HL-60 (cell line): ENCODE measurements around the gene MEIOB.

ENCODE experiments used
- DNase-seq, 2 experiments: peaks; one replicate each; pipeline ENCODE4 v3.0.0-alpha.2; 2010 to 2020; ENCODE audit warnings: low read depth in 1 of 2, low spot score in 1 of 2
- H3K27ac ChIP-seq: fragments of 250-450 bp; sonication (Bioruptor Pico); replicated peaks from 2 replicates; pipeline ENCODE4 v1.5.1; 2020; ENCODE audit warnings: mild to moderate bottlenecking, moderate library complexity
- H3K27me3 ChIP-seq: fragments of 250-450 bp; sonication (Bioruptor Pico); 2 replicates; pipeline ENCODE4 v1.5.1; 2021; ENCODE audit warnings: mild to moderate bottlenecking, moderate library complexity; ENCODE audit not compliant: insufficient read depth, poor library complexity, severe bottlenecking
- H3K4me3 ChIP-seq: replicated peaks from 2 replicates; pipeline ENCODE4 v1.5.1; 2011; ENCODE audit warnings: mild to moderate bottlenecking, control low read depth, low read length; ENCODE audit not compliant: insufficient read depth
- GABPA ChIP-seq: IDR thresholded peaks from 2 replicates; pipeline ENCODE4 v1.6.1; 2012; ENCODE audit warnings: low read depth
- POLR2AphosphoS5 ChIP-seq: IDR thresholded peaks from 2 replicates; pipeline ENCODE4 v1.6.1; 2012; ENCODE audit warnings: low read depth
- SPI1 ChIP-seq: IDR thresholded peaks from 2 replicates; pipeline ENCODE4 v1.6.1; 2012; ENCODE audit warnings: low read depth, mild to moderate bottlenecking, borderline replicate concordance
- TF ChIP-seq, protein P1 (sequence below): IDR thresholded peaks from 2 replicates; pipeline ENCODE4 v1.6.1; 2012; ENCODE audit warnings: low read depth; ENCODE audit not compliant: insufficient replicate concordance
- TF ChIP-seq, protein P2 (sequence below): IDR thresholded peaks from one replicate; pipeline ENCODE4 v1.5.1; 2011; ENCODE audit warnings: low read length, control low read depth, inconsistent platforms; ENCODE audit not compliant: insufficient read depth

Gene MEIOB

DNA sequence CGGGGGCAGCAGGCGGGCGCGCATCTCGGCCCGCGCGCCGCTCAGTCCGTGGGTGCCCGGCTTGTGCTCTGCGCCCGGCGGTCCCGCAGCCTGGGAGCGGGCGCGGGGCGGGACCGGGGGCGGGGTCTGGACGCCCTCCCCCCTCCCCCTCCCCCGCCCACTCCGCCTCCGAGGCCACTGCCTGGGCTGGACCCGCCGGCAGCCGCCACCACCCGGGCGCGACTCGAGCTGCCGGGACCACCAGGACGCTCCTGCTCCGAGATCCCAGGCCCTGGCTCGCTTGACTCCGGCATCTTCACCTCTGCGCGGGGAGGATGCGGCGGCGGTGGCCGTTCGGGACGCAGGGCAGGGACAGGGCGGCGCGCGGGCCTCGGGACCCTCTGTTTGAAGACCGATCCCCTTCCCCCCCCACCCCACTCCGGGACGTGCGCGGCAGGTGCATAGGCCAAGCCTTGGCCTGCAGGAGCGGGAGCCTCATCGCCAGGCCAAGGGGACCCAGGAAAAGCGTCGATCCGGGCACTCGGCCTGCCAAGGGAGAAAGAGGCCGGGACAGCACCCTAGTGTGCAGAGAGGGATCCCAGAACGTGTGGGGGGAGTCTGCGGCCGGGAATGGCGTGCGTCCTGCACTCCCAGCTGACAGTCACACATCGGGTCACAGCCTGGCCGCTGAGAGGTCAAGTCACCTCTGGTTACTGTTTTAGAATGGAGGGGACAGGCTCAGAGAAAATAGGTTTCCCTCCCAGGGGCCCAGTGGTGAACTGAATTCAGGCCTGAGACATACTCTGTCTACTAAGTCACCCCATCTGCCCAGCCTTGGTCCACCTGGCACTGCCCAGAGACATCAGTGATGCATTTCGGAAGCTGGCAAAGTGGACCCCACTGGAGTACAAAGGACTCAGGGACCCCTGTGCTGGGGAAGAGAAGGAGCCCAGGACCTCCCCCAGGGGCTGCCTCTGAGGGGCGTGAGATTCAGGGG lies 46.7 kb upstream of the MEIOB start, which contains the start of gene HS3ST6:
TSS of gene HS3ST6 (minus strand) at position 65 of the 976 bp plus-strand sequence. CDS start 92 bp downstream, outside the sequence.
- H3K27ac ChIP-seq: no peak within 1 kb of the TSS
- peaks cover 53% of the 10 kb centered on the region for H3K27me3 ChIP-seq
- TF ChIP-seq, protein P1, sequence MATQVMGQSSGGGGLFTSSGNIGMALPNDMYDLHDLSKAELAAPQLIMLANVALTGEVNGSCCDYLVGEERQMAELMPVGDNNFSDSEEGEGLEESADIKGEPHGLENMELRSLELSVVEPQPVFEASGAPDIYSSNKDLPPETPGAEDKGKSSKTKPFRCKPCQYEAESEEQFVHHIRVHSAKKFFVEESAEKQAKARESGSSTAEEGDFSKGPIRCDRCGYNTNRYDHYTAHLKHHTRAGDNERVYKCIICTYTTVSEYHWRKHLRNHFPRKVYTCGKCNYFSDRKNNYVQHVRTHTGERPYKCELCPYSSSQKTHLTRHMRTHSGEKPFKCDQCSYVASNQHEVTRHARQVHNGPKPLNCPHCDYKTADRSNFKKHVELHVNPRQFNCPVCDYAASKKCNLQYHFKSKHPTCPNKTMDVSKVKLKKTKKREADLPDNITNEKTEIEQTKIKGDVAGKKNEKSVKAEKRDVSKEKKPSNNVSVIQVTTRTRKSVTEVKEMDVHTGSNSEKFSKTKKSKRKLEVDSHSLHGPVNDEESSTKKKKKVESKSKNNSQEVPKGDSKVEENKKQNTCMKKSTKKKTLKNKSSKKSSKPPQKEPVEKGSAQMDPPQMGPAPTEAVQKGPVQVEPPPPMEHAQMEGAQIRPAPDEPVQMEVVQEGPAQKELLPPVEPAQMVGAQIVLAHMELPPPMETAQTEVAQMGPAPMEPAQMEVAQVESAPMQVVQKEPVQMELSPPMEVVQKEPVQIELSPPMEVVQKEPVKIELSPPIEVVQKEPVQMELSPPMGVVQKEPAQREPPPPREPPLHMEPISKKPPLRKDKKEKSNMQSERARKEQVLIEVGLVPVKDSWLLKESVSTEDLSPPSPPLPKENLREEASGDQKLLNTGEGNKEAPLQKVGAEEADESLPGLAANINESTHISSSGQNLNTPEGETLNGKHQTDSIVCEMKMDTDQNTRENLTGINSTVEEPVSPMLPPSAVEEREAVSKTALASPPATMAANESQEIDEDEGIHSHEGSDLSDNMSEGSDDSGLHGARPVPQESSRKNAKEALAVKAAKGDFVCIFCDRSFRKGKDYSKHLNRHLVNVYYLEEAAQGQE: no peak
- TF ChIP-seq POLR2AphosphoS5 (no peak), GABPA (no peak)
- H3K4me3 ChIP-seq: no peak within 1 kb of the TSS
- no peak for DNase-seq

GRCh38 chr16:1917665-1918350 lies 45.8 kb upstream of the MEIOB start:
- H3K27ac ChIP-seq: no peak overlapping the region
- no peak overlapping the region for H3K4me3 ChIP-seq
- H3K27me3 ChIP-seq: peaks cover 55% of the 10 kb centered on the region
- no peak for DNase-seq
- no peak for TF ChIP-seq SPI1
- TF ChIP-seq POLR2AphosphoS5: no peak

GRCh38 chr16:1917056-1917664 lies 45.2 kb upstream of the MEIOB start:
- Histone ChIP-seq H3K27ac (no peak overlapping the region), H3K4me3 (no peak overlapping the region), H3K27me3 (peaks cover 56% of the 10 kb centered on the region)
- TF ChIP-seq, protein P2, sequence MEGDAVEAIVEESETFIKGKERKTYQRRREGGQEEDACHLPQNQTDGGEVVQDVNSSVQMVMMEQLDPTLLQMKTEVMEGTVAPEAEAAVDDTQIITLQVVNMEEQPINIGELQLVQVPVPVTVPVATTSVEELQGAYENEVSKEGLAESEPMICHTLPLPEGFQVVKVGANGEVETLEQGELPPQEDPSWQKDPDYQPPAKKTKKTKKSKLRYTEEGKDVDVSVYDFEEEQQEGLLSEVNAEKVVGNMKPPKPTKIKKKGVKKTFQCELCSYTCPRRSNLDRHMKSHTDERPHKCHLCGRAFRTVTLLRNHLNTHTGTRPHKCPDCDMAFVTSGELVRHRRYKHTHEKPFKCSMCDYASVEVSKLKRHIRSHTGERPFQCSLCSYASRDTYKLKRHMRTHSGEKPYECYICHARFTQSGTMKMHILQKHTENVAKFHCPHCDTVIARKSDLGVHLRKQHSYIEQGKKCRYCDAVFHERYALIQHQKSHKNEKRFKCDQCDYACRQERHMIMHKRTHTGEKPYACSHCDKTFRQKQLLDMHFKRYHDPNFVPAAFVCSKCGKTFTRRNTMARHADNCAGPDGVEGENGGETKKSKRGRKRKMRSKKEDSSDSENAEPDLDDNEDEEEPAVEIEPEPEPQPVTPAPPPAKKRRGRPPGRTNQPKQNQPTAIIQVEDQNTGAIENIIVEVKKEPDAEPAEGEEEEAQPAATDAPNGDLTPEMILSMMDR: no peak
- TF ChIP-seq SPI1 (no peak), POLR2AphosphoS5 (no peak), GABPA (no peak)
- TF ChIP-seq, protein P1: no peak
- no peak for DNase-seq

DNA sequence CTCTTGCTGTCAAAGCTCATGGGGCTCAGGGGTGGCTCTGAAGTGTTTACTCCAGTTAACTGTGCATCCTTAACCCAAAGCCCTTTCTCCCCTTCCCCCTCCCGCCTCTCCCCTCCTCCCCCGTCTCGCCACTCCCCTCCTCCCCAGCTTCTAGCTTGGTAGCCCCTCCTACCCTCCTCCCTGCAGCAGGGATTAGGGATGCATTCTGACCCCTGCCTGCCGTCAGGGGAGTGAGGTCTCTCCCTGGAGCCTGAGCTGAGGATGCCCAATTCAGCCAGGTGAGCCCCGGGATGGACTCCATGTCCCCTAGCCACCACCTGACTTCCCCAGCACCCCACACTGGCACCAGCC lies 44.7 kb upstream of the MEIOB start:
- H3K27ac ChIP-seq: no peak overlapping the region
- DNase-seq: no peak
- no peak overlapping the region for H3K4me3 ChIP-seq
- H3K27me3 ChIP-seq: peaks cover 56% of the 10 kb centered on the region
- TF ChIP-seq POLR2AphosphoS5 (no peak), SPI1 (no peak), GABPA (no peak)
- TF ChIP-seq, protein P2: no peak
- TF ChIP-seq, protein P1: no peak
